Neural cell (in vitro differentiated cells): ENCODE results near the gene KCNK10. TPM values are rescaled to one million over a fixed set of nuclear protein-coding genes. Genes with fewer than 3 reads are reported as not detected.

Source experiments
- H2AFZ ChIP-seq: fragments of 200-600, 300-800 bp; sonication (generic), shearing (Covaris generic); 2 replicates; pipeline ENCODE4 v1.6.0; 2014; ENCODE audit warnings: low read depth, mild to moderate bottlenecking, antibody characterized with exemption, low read length, moderate library complexity
- H3F3A ChIP-seq: fragments of 200-600 bp; shearing (Covaris generic); 2 replicates; pipeline ENCODE4 v1.6.1; 2016; ENCODE audit warnings: mild to moderate bottlenecking, moderate library complexity, mixed read lengths, antibody characterized with exemption, low read length; ENCODE audit not compliant: insufficient read depth, poor library complexity, severe bottlenecking
- H3K27ac ChIP-seq: fragments of 200-600, 300-800 bp; sonication (generic), shearing (Covaris generic); 2 replicates; pipeline ENCODE4 v1.5.1; 2014; ENCODE audit warnings: mild to moderate bottlenecking, low read length, moderate library complexity
- H3K27me3 ChIP-seq: fragments of 300-800, 200-600 bp; sonication (generic), shearing (Covaris generic); 2 replicates; pipeline ENCODE4 v1.6.0; 2014; ENCODE audit warnings: mild to moderate bottlenecking, low read depth, low read length, moderate library complexity; ENCODE audit not compliant: insufficient read depth
- H3K36me3 ChIP-seq: fragments of 300-800, 200-600 bp; sonication (generic), shearing (Covaris generic); 2 replicates; pipeline ENCODE4 v1.5.1; 2014; ENCODE audit warnings: mild to moderate bottlenecking, antibody characterized with exemption, low read length, moderate library complexity; ENCODE audit not compliant: insufficient read depth
- H3K4me2 ChIP-seq: fragments of 300-800, 200-600 bp; sonication (generic), shearing (Covaris generic); 2 replicates; pipeline ENCODE4 v1.6.0; 2014; ENCODE audit warnings: mild to moderate bottlenecking, low read length
- H3K4me3 ChIP-seq: fragments of 300-800, 200-600 bp; sonication (generic), shearing (Covaris generic); 2 replicates; pipeline ENCODE4 v1.5.1; 2014; ENCODE audit warnings: mild to moderate bottlenecking, low read length, moderate library complexity
- H3K79me2 ChIP-seq: fragments of 200-600 bp; shearing (Covaris generic); replicated peaks from 2 replicates; pipeline ENCODE4 v1.6.0; 2014; ENCODE audit warnings: mild to moderate bottlenecking, low read length, moderate library complexity; ENCODE audit not compliant: insufficient read depth
- H3K9ac ChIP-seq: fragments of 300-800, 200-600 bp; sonication (generic), shearing (Covaris generic); 2 replicates; pipeline ENCODE4 v1.6.1; 2016; ENCODE audit warnings: mild to moderate bottlenecking, low read length, mixed read lengths
- H3K9me2 ChIP-seq: fragments of 200-600 bp; shearing (Covaris generic); 2 replicates; pipeline ENCODE4 v1.6.1; 2016; ENCODE audit warnings: mild to moderate bottlenecking, low read length, mixed read lengths; ENCODE audit not compliant: insufficient read depth
- H3K9me3 ChIP-seq: fragments of 200-600, 300-800 bp; sonication (generic), shearing (Covaris generic); 2 replicates; pipeline ENCODE4 v1.6.1; 2016; ENCODE audit warnings: mild to moderate bottlenecking, mixed run types, low read length, moderate library complexity, mixed read lengths
- H4K20me1 ChIP-seq: fragments of 200-600 bp; shearing (Covaris generic); 2 replicates; pipeline ENCODE4 v1.6.1; 2016; ENCODE audit warnings: mild to moderate bottlenecking, mixed run types; ENCODE audit not compliant: insufficient read depth
- EP300 ChIP-seq: fragments of 450-650 bp; conservative IDR thresholded peaks from 2 replicates; pipeline ENCODE4 v1.6.1; 2014; ENCODE audit warnings: antibody characterized with exemption, mild to moderate bottlenecking, moderate library complexity; ENCODE audit not compliant: poor library complexity, severe bottlenecking
- EZH2 ChIP-seq: fragments of 200-600, 300-800 bp; shearing (Covaris generic), sonication (generic); IDR thresholded peaks from 2 replicates; pipeline ENCODE4 v1.6.1; 2014; ENCODE audit warnings: antibody characterized with exemption, low read length, borderline replicate concordance, mild to moderate bottlenecking; ENCODE audit not compliant: insufficient read depth, poor library complexity, severe bottlenecking
- MXI1 ChIP-seq: fragments of 450-650 bp; conservative IDR thresholded peaks from 2 replicates; pipeline ENCODE4 v1.6.1; 2014; ENCODE audit warnings: antibody characterized with exemption, mild to moderate bottlenecking; ENCODE audit not compliant: poor library complexity, severe bottlenecking
- POLR2AphosphoS5 ChIP-seq: IDR thresholded peaks from 2 replicates; pipeline ENCODE4 v1.6.1; 2012
- RAD21 ChIP-seq: fragments of 450-650 bp; conservative IDR thresholded peaks from 2 replicates; pipeline ENCODE4 v1.6.1; 2014; ENCODE audit warnings: antibody characterized with exemption, mild to moderate bottlenecking, moderate library complexity
- REST ChIP-seq: IDR thresholded peaks from 2 replicates; pipeline ENCODE4 v1.6.1; 2012; ENCODE audit warnings: borderline replicate concordance
- SMC3 ChIP-seq: fragments of 450-650 bp; conservative IDR thresholded peaks from 2 replicates; pipeline ENCODE4 v1.6.1; 2014; ENCODE audit warnings: antibody characterized with exemption, mild to moderate bottlenecking, moderate library complexity; ENCODE audit not compliant: poor library complexity
- TAF1 ChIP-seq: IDR thresholded peaks from 2 replicates; pipeline ENCODE4 v1.6.1; 2012; ENCODE audit warnings: low read depth
- polyA minus RNA-seq: library from RNA; depleted of rRNA, polyadenylated mRNA; stranded (reverse); fragments of >200 nt; gene quantifications from 2 replicates; pipeline ENCODE4 v1.2.3, GENCODE V29; 2014
- polyA plus RNA-seq: library from polyadenylated mRNA; depleted of rRNA; stranded (reverse); fragments of >200 nt; gene quantifications from 2 replicates; pipeline ENCODE4 v1.2.3, GENCODE V29; 2014
- TF ChIP-seq, protein P1 (sequence below): fragments of 450-650 bp; IDR thresholded peaks from 2 replicates; pipeline ENCODE4 v1.5.1; 2014; ENCODE audit warnings: antibody characterized with exemption, mild to moderate bottlenecking, moderate library complexity; ENCODE audit not compliant: poor library complexity, severe bottlenecking

The KCNK10 gene, protein sequence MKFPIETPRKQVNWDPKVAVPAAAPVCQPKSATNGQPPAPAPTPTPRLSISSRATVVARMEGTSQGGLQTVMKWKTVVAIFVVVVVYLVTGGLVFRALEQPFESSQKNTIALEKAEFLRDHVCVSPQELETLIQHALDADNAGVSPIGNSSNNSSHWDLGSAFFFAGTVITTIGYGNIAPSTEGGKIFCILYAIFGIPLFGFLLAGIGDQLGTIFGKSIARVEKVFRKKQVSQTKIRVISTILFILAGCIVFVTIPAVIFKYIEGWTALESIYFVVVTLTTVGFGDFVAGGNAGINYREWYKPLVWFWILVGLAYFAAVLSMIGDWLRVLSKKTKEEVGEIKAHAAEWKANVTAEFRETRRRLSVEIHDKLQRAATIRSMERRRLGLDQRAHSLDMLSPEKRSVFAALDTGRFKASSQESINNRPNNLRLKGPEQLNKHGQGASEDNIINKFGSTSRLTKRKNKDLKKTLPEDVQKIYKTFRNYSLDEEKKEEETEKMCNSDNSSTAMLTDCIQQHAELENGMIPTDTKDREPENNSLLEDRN
- polyA plus RNA-seq (6.9 and 7.0 TPM in 2 replicates), polyA minus RNA-seq (24.6 and 31.7 TPM in 2 replicates)

- TF ChIP-seq RAD21: no peak
- TF ChIP-seq, protein P1, sequence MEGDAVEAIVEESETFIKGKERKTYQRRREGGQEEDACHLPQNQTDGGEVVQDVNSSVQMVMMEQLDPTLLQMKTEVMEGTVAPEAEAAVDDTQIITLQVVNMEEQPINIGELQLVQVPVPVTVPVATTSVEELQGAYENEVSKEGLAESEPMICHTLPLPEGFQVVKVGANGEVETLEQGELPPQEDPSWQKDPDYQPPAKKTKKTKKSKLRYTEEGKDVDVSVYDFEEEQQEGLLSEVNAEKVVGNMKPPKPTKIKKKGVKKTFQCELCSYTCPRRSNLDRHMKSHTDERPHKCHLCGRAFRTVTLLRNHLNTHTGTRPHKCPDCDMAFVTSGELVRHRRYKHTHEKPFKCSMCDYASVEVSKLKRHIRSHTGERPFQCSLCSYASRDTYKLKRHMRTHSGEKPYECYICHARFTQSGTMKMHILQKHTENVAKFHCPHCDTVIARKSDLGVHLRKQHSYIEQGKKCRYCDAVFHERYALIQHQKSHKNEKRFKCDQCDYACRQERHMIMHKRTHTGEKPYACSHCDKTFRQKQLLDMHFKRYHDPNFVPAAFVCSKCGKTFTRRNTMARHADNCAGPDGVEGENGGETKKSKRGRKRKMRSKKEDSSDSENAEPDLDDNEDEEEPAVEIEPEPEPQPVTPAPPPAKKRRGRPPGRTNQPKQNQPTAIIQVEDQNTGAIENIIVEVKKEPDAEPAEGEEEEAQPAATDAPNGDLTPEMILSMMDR: no peak
- TF ChIP-seq EP300: no peak
- peak; percentile 13 for TF ChIP-seq SMC3
- TF ChIP-seq TAF1: no peak
- no peak for TF ChIP-seq MXI1
- peak; percentile 66 for TF ChIP-seq REST
- no peak for TF ChIP-seq EZH2
- TF ChIP-seq POLR2AphosphoS5: peak; percentile 71
- peak within 1 kb of the TSS; percentile 92 for H3K9ac ChIP-seq
- H4K20me1 ChIP-seq: no peaks in the 10 kb centered on the region
- H3K27me3 ChIP-seq: peaks cover 19% of the 10 kb centered on the region
- H3K4me3 ChIP-seq: peak within 1 kb of the TSS; percentile 89
- no peaks in the 10 kb centered on the region for H3K9me2 ChIP-seq
- no peaks in the 10 kb centered on the region for H3K36me3 ChIP-seq
- H3K27ac ChIP-seq: peak within 1 kb of the TSS; percentile 77
- peak within 1 kb of the TSS; percentile 87 for H3K4me2 ChIP-seq
- peaks cover 4% of the 10 kb centered on the region for H3F3A ChIP-seq
- H2AFZ ChIP-seq: peak within 1 kb of the TSS; percentile 51
- no peaks in the 10 kb centered on the region for H3K9me3 ChIP-seq
- H3K79me2 ChIP-seq: peaks cover 22% of the 10 kb centered on the region
These were observed at the start of gene KCNK10 for GRCh38 chr14:88323086-88323522. KCNK10 (minus strand) TSS chr14:88323269; CDS start chr14:88322798, 471 bp downstream.

GRCh38 chr14:88369496-88369895 lies 46.4 kb upstream of the KCNK10 start:
- TF ChIP-seq TAF1 (no peak), RAD21 (no peak), POLR2AphosphoS5 (no peak), REST (no peak), SMC3 (no peak), EP300 (no peak), MXI1 (no peak), EZH2 (no peak)
- TF ChIP-seq, protein P1: no peak
- Histone ChIP-seq H3K79me2 (no peaks in the 10 kb centered on the region), H3K36me3 (no peaks in the 10 kb centered on the region), H3K4me3 (no peak overlapping the region), H3K9ac (no peak overlapping the region), H3K9me2 (no peaks in the 10 kb centered on the region), H3K27me3 (no peaks in the 10 kb centered on the region), H3K4me2 (no peak overlapping the region), H3K27ac (no peak overlapping the region), H4K20me1 (no peaks in the 10 kb centered on the region), H3F3A (no peaks in the 10 kb centered on the region), H2AFZ (no peak overlapping the region), H3K9me3 (no peaks in the 10 kb centered on the region)
